NCI-H748 (cell line): ENCODE measurements around the gene ZNF761.

Experiments
- DNase-seq: peaks from one replicate; lab custom pipeline; 2025; ENCODE audit not compliant: unreplicated experiment; lab: John Stamatoyannopoulos, UW

Gene ZNF761

GRCh38 chr19:53504885-53505284 lies 73.1 kb downstream of the ZNF761 start:
- peak; percentile 40 for DNase-seq

- DNase-seq = no peak
These were observed 74.9 kb downstream of the ZNF761 start for GRCh38 chr19:53506728-53507127.
